Measurements from ENCODE around the gene MGMT. TPM values are rescaled to one million over a fixed set of nuclear protein-coding genes. Genes with fewer than 3 reads are reported as not detected.

The MGMT gene
- total RNA-seq, 2 donors from 2014 or later: 41.1 to 50.4 TPM

DNA sequence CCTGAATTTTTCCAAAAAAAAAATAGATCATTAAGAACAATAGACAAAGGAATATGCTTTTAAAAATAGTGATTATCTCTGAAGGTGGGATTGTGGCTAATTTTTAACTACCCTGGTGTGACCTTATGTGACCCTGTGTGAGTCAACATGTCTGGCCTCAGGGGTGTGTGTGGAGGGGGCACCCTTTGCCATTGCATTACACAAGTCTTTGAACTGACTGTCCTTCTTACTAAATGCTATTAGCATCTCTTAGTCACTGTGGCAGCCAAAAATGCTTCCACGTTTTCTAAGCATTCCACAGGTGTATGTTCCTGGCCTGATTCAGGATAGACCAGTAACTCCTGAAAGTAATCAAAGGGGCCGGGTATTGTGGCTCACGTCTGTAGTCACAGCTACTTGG is 175.4 kb downstream of the MGMT start:
- intact Hi-C loops (cut with DNase I): no loop called here
- WGBS: 88% methylated on average over 3 of the region's 3 CpGs
- DNase-seq (ENCODE audit: low spot score): no peak
- Histone ChIP-seq H3K27me3 (replicated peaks; ENCODE audit: insufficient read depth) (no peaks in the 10 kb centered on the region), H3K36me3 (no peaks in the 10 kb centered on the region), H3K4me1 (replicated peaks) (no peaks in the 10 kb centered on the region), H3K4me3 (no peak overlapping the region), H3K9me3 (no peaks in the 10 kb centered on the region), H3K27ac (no peak overlapping the region)
- TF ChIP-seq POLR2A (IDR thresholded peaks at IDR 0.05): no peak
- TF ChIP-seq, protein P1, sequence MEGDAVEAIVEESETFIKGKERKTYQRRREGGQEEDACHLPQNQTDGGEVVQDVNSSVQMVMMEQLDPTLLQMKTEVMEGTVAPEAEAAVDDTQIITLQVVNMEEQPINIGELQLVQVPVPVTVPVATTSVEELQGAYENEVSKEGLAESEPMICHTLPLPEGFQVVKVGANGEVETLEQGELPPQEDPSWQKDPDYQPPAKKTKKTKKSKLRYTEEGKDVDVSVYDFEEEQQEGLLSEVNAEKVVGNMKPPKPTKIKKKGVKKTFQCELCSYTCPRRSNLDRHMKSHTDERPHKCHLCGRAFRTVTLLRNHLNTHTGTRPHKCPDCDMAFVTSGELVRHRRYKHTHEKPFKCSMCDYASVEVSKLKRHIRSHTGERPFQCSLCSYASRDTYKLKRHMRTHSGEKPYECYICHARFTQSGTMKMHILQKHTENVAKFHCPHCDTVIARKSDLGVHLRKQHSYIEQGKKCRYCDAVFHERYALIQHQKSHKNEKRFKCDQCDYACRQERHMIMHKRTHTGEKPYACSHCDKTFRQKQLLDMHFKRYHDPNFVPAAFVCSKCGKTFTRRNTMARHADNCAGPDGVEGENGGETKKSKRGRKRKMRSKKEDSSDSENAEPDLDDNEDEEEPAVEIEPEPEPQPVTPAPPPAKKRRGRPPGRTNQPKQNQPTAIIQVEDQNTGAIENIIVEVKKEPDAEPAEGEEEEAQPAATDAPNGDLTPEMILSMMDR (IDR thresholded peaks at IDR 0.05): no peak
- TF ChIP-seq POLR2AphosphoS5 (IDR thresholded peaks at IDR 0.05): no peak

GRCh38 chr10:129643266-129643665 is 176.2 kb downstream of the MGMT start:
- Histone ChIP-seq H3K4me3 (no peak overlapping the region), H3K4me1 (replicated peaks) (no peaks in the 10 kb centered on the region), H3K9me3 (no peaks in the 10 kb centered on the region), H3K27me3 (replicated peaks; ENCODE audit: insufficient read depth) (no peaks in the 10 kb centered on the region), H3K36me3 (no peaks in the 10 kb centered on the region), H3K27ac (no peak overlapping the region)
- intact Hi-C loops (cut with DNase I): no loop called here
- DNase-seq (ENCODE audit: low spot score): no peak
- WGBS: 89% methylated on average over 8 of the region's 8 CpGs
- TF ChIP-seq POLR2A (IDR thresholded peaks at IDR 0.05): no peak

- TF ChIP-seq POLR2A (IDR thresholded peaks at IDR 0.05) (no peak), POLR2AphosphoS5 (IDR thresholded peaks at IDR 0.05) (no peak)
- TF ChIP-seq, protein P1 (IDR thresholded peaks at IDR 0.05): no peak
- intact Hi-C loops (cut with DNase I): no loop called here
- no peaks in the 10 kb centered on the region for H3K4me1 ChIP-seq (replicated peaks)
- H3K27me3 ChIP-seq (replicated peaks; ENCODE audit: insufficient read depth): no peaks in the 10 kb centered on the region
- H3K9me3 ChIP-seq: no peaks in the 10 kb centered on the region
- H3K36me3 ChIP-seq: no peaks in the 10 kb centered on the region
- H3K4me3 ChIP-seq: no peak overlapping the region
- no peak for DNase-seq (ENCODE audit: low spot score)
- 98% methylated on average over 11 of the region's 11 CpGs for WGBS
- no peak overlapping the region for H3K27ac ChIP-seq
These were observed 178.4 kb downstream of the MGMT start for GRCh38 chr10:129645487-129645886.

DNA sequence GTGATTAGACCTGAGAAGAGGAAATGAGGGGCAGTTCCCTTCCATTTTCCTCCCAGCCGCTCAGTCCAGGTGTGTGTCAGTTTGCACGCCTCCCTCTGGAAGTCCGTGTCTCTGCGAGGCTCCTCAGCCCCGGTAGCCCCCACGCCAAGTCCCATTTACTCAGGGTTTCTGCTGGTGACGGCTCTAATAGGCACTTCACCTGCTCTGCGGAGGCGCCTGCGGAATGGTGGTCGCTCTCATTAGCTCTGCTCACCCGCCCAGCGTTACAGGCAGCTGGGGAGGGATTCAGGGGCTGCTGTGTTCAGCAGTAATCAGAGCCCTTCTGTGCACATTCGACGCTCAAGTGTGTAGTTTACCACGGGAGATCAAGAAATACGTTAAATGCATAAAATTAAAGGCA is 179.9 kb downstream of the MGMT start:
- TF ChIP-seq, protein P1 (IDR thresholded peaks at IDR 0.05): no peak
- TF ChIP-seq POLR2AphosphoS5 (IDR thresholded peaks at IDR 0.05) (no peak), POLR2A (IDR thresholded peaks at IDR 0.05) (no peak)
- WGBS: 95% methylated on average over 17 of the region's 17 CpGs
- intact Hi-C loops (cut with DNase I): no loop called here
- no peak for DNase-seq (ENCODE audit: low spot score)
- H3K9me3 ChIP-seq: no peaks in the 10 kb centered on the region
- H3K27me3 ChIP-seq (replicated peaks; ENCODE audit: insufficient read depth): no peaks in the 10 kb centered on the region
- H3K36me3 ChIP-seq: no peaks in the 10 kb centered on the region
- no peak overlapping the region for H3K4me3 ChIP-seq
- no peaks in the 10 kb centered on the region for H3K4me1 ChIP-seq (replicated peaks)
- H3K27ac ChIP-seq: no peak overlapping the region

DNA sequence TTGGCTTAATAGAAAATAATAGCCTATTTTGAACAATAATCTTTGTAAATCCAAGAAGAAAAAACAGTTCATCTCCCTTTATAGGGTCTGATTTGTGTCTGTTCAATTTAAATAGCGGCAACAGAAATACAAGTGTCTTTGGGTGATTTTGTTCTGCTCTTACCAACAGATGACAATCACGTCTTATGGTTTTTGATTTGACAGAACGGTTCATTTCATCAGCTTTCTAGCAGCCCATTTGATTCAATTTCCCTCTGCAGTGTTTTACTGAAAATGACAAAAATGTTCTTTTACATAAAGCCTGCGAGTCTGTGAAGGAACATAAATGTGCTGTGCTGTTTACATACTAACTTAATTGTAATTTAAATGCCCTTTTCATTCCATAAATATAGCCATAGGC is 180.5 kb downstream of the MGMT start:
- no peak for DNase-seq (ENCODE audit: low spot score)
- no peaks in the 10 kb centered on the region for H3K27me3 ChIP-seq (replicated peaks; ENCODE audit: insufficient read depth)
- 89% methylated on average over 4 of the region's 4 CpGs for WGBS
- no peaks in the 10 kb centered on the region for H3K9me3 ChIP-seq
- no peak overlapping the region for H3K4me3 ChIP-seq
- TF ChIP-seq POLR2A (IDR thresholded peaks at IDR 0.05) (no peak), POLR2AphosphoS5 (IDR thresholded peaks at IDR 0.05) (no peak)
- TF ChIP-seq, protein P1 (IDR thresholded peaks at IDR 0.05): no peak
- intact Hi-C loops (cut with DNase I): no loop called here
- no peaks in the 10 kb centered on the region for H3K36me3 ChIP-seq
- no peaks in the 10 kb centered on the region for H3K4me1 ChIP-seq (replicated peaks)
- no peak overlapping the region for H3K27ac ChIP-seq
